GM11168 (cell line): ENCODE data around the gene SPAG4.

Experiments
- in situ Hi-C: fragments of 300-500 bp; cut with MboI; formaldehyde crosslinking; loops from one replicate; pipeline ENCODE4 v1.12.0; 2022; ENCODE audit warnings: low sequenced_read_pairs; ENCODE audit not compliant: unreplicated experiment

Gene SPAG4

GRCh38 chr20:35598899-35599775 lies 16.5 kb upstream of the SPAG4 start:
- in situ Hi-C loops = no loop called here

- in situ Hi-C loops = no loop called here
These were observed 15.9 kb upstream of the SPAG4 start for GRCh38 chr20:35599776-35600120.

- in situ Hi-C loops = no loop called here
These were observed 15.2 kb upstream of the SPAG4 start for GRCh38 chr20:35600176-35600992.

GRCh38 chr20:35600993-35601973 lies 14.3 kb upstream of the SPAG4 start:
- in situ Hi-C loops = no loop called here

GRCh38 chr20:35601990-35602389 lies 13.6 kb upstream of the SPAG4 start:
- in situ Hi-C loops = no loop called here

GRCh38 chr20:35602851-35603495 lies 12.7 kb upstream of the SPAG4 start:
- in situ Hi-C loops = no loop called here

- in situ Hi-C loops = no loop called here
These were observed 11.8 kb upstream of the SPAG4 start for GRCh38 chr20:35603695-35604448.

GRCh38 chr20:35604449-35604747 lies 11.2 kb upstream of the SPAG4 start:
- in situ Hi-C loops = no loop called here

GRCh38 chr20:35606127-35606526 lies 9.5 kb upstream of the SPAG4 start:
- in situ Hi-C loops = no loop called here

- in situ Hi-C loops = no loop called here
These were observed 8.5 kb upstream of the SPAG4 start for GRCh38 chr20:35607003-35607735.

GRCh38 chr20:35610833-35611427 lies 4.7 kb upstream of the SPAG4 start:
- in situ Hi-C loops = no loop called here

GRCh38 chr20:35611482-35611881 lies 4.1 kb upstream of the SPAG4 start:
- in situ Hi-C loops = no loop called here

GRCh38 chr20:35616465-35617396 lies 1.1 kb downstream of the SPAG4 start:
- in situ Hi-C loops = no loop called here

- in situ Hi-C loops = no loop called here
These were observed 2.0 kb downstream of the SPAG4 start for GRCh38 chr20:35617397-35618262.

- in situ Hi-C loops = no loop called here
These were observed 2.9 kb downstream of the SPAG4 start for GRCh38 chr20:35618263-35619131.
